Lung (tissue), 12 donors: ENCODE results near the gene NXPH1. TPM values are rescaled to one million over a fixed set of nuclear protein-coding genes. Genes with fewer than 3 reads are reported as not detected.

Experiments
- ATAC-seq: fragments of 200-7000 bp; cut with Tn5 transposase; one replicate; pipeline ENCODE4 v1.9.1; 2020; ENCODE audit warnings: moderate number of reproducible peaks; ENCODE audit not compliant: insufficient read depth, low FRiP score
- DNase-seq, 3 donors: peaks; one replicate each; pipeline ENCODE4 v3.0.0-alpha.2; 2013 to 2017
- H3K27ac ChIP-seq, 2 donors: one replicate each; pipeline ENCODE4 v1.5.1; 2013; ENCODE audit warnings: mild to moderate bottlenecking in 2 of 2, moderate library complexity in 2 of 2, control low read depth in 1 of 2, inconsistent platforms in 1 of 2, low read depth in 1 of 2, low read length in 1 of 2
- H3K27me3 ChIP-seq, 3 donors: one replicate each; pipeline ENCODE4 v1.5.1; 2013; ENCODE audit warnings: low read length in 2 of 3; ENCODE audit not compliant: control insufficient read depth in 3 of 3, insufficient read depth in 3 of 3
- H3K36me3 ChIP-seq, 4 donors: one replicate each; pipeline ENCODE4 v1.5.1; 2013; ENCODE audit warnings: low read length in 4 of 4, mild to moderate bottlenecking in 1 of 4, moderate library complexity in 1 of 4; ENCODE audit not compliant: control insufficient read depth in 4 of 4, insufficient read depth in 4 of 4
- H3K4me1 ChIP-seq, 5 donors: one replicate each; pipeline ENCODE4 v1.5.1; 2013; ENCODE audit warnings: low read length in 5 of 5, mild to moderate bottlenecking in 2 of 5, moderate library complexity in 1 of 5; ENCODE audit not compliant: control insufficient read depth in 5 of 5, insufficient read depth in 5 of 5
- H3K4me3 ChIP-seq: one replicate; pipeline ENCODE4 v1.5.1; 2013; ENCODE audit warnings: mild to moderate bottlenecking, control low read depth, moderate library complexity
- H3K9ac ChIP-seq, 2 donors: one replicate each; pipeline ENCODE4 v1.5.1; 2013; ENCODE audit warnings: low read length in 2 of 2, control low read depth in 1 of 2; ENCODE audit not compliant: insufficient read depth in 1 of 2
- H3K9me3 ChIP-seq, 4 donors: one replicate each; pipeline ENCODE4 v1.5.1; 2013; ENCODE audit warnings: low read length in 3 of 4, mild to moderate bottlenecking in 1 of 4, moderate library complexity in 1 of 4; ENCODE audit not compliant: control insufficient read depth in 4 of 4, insufficient read depth in 3 of 4
- CTCF ChIP-seq: IDR thresholded peaks from 2 replicates; pipeline ENCODE4 v1.5.1; 2012; ENCODE audit warnings: mild to moderate bottlenecking; ENCODE audit errors: control extremely low read depth, extremely low read depth
- whole genome bisulfite sequencing, 2 donors: extraction: QIAGEN DNeasy Blood & Tissue Kit; methylation state at CpG; one replicate each; pipeline ENCODE4 v1.1.7; 2013; 5-methylcytosine and 5-hydroxymethylcytosine counted together
- polyA plus RNA-seq, 2 donors: library from polyadenylated mRNA; stranded (reverse); fragments of 200-250 nt; gene quantifications; one replicate each; pipeline ENCODE4 v1.2.1, GENCODE V29; 2013
- total RNA-seq, 2 donors: library from RNA; depleted of rRNA in 1 of 2; stranded (reverse); fragments of >200 nt in 1 of 2; gene quantifications; one replicate each; pipeline ENCODE4 v1.2.1, GENCODE V29; 2014 to 2021
- donor health status: control.
- donor health status: control.
- donor health status: Bipolar disorder and iron deficiency.
- donor health status: healthy.
- donor health status: DM: yes; HTN: yes; CAD: no.

Gene NXPH1
- total and polyA plus RNA-seq, 4 donors: 0.09 to 0.17 TPM; not detected in 2

GRCh38 chr7:8516976-8517375 lies 83.6 kb downstream of the NXPH1 start:
- no peak for TF ChIP-seq CTCF
- DNase-seq: no peak
- WGBS, 2 donors: 95 to 98% methylated on average over 2 of the region's 2 CpGs
- H3K9ac ChIP-seq: no peak overlapping the region
- no peaks in the 10 kb centered on the region for H3K9me3 ChIP-seq
- ATAC-seq: no peak
- H3K36me3 ChIP-seq: no peaks in the 10 kb centered on the region
- H3K27ac ChIP-seq: no peak overlapping the region
- no peak overlapping the region for H3K4me3 ChIP-seq
- no peaks in the 10 kb centered on the region for H3K27me3 ChIP-seq
- H3K4me1 ChIP-seq: no peaks in the 10 kb centered on the region

GRCh38 chr7:8528311-8528710 lies 94.9 kb downstream of the NXPH1 start:
- peaks cover 0 to 7% (median 0%) of the 10 kb centered on the region in 4 donors for H3K9me3 ChIP-seq

GRCh38 chr7:8531991-8532515 lies 98.6 kb downstream of the NXPH1 start:
- H3K27me3 ChIP-seq: no peaks in the 10 kb centered on the region
- TF ChIP-seq CTCF: no peak
- H3K36me3 ChIP-seq: no peaks in the 10 kb centered on the region
- H3K9ac ChIP-seq: no peak overlapping the region
- H3K27ac ChIP-seq: no peak overlapping the region
- no peaks in the 10 kb centered on the region for H3K9me3 ChIP-seq
- ATAC-seq (no peak), DNase-seq (no peak)
- no peak overlapping the region for H3K4me3 ChIP-seq
- 93 to 94% methylated on average over 2 of the region's 2 CpGs for WGBS, 2 donors
- no peaks in the 10 kb centered on the region for H3K4me1 ChIP-seq

More at GRCh38 chr7:8528311-8528710, 94.9 kb downstream of the NXPH1 start:
- no peaks in the 10 kb centered on the region for H3K27me3 ChIP-seq
- no peak for TF ChIP-seq CTCF
- no peak overlapping the region for H3K4me3 ChIP-seq
- no peak for DNase-seq
- no peaks in the 10 kb centered on the region for H3K4me1 ChIP-seq
- no peaks in the 10 kb centered on the region for H3K36me3 ChIP-seq
- H3K9ac ChIP-seq: no peak overlapping the region
- ATAC-seq: no peak
- WGBS, 2 donors: 53 to 81% methylated on average over 2 of the region's 2 CpGs
- no peak overlapping the region for H3K27ac ChIP-seq

GRCh38 chr7:8536431-8536830 lies 103.0 kb downstream of the NXPH1 start:
- no peak overlapping the region for H3K9ac ChIP-seq
- H3K4me3 ChIP-seq: no peak overlapping the region
- no peaks in the 10 kb centered on the region for H3K9me3 ChIP-seq
- no peak for ATAC-seq
- no peak for TF ChIP-seq CTCF
- H3K27ac ChIP-seq: no peak overlapping the region
- 84% methylated on average over 3 of the region's 3 CpGs for WGBS, 2 donors
- no peaks in the 10 kb centered on the region for H3K36me3 ChIP-seq
- no peaks in the 10 kb centered on the region for H3K27me3 ChIP-seq
- no peaks in the 10 kb centered on the region for H3K4me1 ChIP-seq
- DNase-seq: no peak
